HG03066 (cell line): Measurements from ENCODE around the gene R3HCC1L.
A peak's percentile ranks its signal among the peaks of the same experiment; 100 is the strongest.
"Not testable (repeated sequence)": the region's sequence is repeated elsewhere in the genome, so short reads cannot be mapped to it uniquely, and the experiment has no call there.

Experiments used
- ATAC-seq: cut with Tn5 transposase; IDR thresholded peaks from one replicate; pipeline ENCODE4 v1.9.1; 2021; ENCODE audit warnings: low read depth; ENCODE audit not compliant: unreplicated experiment

R3HCC1L gene

DNA sequence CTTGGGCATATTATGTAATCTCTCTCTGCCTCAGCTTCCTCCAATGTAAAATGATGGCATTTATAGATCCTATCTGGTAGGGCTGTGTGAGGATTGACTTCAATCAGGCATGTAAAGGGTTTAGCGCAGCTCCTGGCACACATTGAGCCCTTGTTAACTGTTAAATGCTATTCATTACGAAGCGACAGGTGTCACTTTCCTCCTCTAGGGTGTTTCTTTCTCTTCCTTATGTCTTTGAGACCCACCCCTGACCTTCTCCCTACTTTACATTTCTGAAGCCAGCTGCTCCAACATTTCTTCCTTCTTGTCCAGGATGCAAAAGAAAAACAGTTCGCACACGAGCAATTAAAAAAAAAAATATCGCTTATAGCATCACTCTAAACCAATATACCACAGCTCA lies 5.7 kb upstream of the R3HCC1L start:
- no peak for ATAC-seq

GRCh38 chr10:98131619-98132018 lies 2.8 kb upstream of the R3HCC1L start:
- ATAC-seq: no peak

GRCh38 chr10:98133075-98133752 lies 1.2 kb upstream of the R3HCC1L start:
- not testable (repeated sequence) for ATAC-seq

GRCh38 chr10:98134117-98134430 lies 383 bp upstream of the R3HCC1L start:
- no peak for ATAC-seq

DNA sequence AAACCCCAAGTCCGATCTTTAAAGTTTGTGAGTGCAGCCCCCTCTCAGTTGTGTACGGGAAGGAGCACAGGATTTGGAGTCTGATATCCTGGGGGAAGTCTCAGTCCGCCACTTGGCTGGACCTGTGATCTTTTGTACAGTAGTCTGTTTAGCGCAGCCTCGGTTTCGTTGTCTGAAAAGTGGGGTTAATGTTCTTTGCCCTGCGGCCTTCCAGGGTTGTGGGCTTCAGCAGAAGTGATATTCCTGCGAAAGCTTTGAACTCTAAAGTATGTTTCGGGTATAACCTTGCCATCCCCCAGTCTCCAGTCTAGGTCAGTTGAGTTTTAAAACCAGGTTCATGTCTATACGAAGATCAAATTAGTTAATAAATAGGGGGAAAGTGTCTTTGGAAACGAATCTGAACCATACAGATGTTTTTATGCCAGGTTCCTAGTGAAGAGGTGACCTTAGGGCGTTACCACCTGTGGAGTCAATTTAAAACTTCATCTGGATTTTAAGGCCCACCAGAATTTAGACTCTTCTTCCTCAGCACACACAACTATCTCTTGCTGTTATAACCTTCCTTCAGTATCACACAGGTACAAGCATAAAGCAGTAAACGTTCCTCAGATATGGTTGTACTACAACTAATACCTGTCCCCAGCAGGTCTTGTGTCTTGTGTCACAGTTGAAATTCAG lies 904 bp downstream of the R3HCC1L start:
- no peak for ATAC-seq

GRCh38 chr10:98136775-98137174 lies 2.3 kb downstream of the R3HCC1L start:
- not testable (repeated sequence) for ATAC-seq

DNA sequence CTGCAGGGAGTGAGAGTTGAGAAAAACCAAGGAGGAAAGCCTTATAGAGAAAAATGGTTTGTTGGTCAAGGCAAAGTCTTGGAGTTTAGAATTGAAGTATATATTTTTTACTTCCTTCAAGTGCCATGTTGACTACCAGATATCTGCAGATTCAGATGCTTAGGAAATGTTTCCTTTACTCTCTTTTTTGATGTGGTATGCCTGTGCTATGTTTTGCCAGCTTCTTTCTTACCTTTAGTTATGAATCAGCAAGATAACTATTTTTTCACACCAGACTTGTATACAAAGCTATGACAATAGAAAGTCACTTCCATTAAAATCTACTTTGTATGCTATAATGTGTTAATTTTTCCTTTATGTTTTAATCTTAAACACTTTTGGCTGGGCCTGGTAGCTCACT lies 3.6 kb downstream of the R3HCC1L start:
- no peak for ATAC-seq

DNA sequence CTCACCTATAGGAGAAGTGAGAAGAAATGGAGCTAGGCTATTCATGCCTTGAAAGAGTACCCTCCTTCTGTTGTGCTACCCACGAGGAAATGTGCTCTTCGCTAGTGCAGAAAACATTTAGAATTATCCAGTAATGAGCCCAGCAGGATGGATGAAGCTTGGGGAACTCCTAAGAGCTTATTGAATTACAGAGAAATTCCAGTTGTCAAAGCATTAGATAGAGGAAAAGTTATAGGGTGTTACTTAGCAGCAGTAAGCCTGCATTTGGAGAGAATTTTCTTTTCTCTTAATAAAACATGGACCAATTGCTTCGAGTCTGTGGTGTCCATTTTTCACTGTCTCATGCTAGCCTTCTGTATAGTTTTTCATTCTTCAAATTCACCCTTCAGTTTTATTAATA lies 5.0 kb downstream of the R3HCC1L start:
- ATAC-seq: no peak

- no peak for ATAC-seq
Measured at GRCh38 chr10:98141484-98142073, 7.1 kb downstream of the R3HCC1L start.

GRCh38 chr10:98144985-98145384 lies 10.5 kb downstream of the R3HCC1L start:
- ATAC-seq: no peak

DNA sequence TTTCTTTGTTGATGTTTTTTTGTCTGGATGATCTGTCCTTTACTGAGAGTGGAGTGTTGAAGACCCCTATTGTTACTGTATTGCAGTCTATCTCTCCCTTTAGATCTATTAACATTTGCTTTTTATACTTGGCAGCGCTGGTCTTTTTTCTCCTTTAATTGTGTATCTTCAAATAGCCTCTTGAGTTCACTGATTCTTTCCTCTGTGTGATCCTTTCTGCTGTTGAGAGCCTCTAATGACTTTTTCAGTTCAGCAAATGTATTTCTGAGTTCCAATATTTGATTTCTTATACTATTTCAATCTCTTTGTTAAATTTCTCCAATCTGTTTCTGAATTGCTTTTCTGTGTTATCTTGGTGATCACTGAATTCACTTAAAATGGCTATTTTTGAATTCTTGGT lies 15.4 kb downstream of the R3HCC1L start:
- ATAC-seq: no peak

DNA sequence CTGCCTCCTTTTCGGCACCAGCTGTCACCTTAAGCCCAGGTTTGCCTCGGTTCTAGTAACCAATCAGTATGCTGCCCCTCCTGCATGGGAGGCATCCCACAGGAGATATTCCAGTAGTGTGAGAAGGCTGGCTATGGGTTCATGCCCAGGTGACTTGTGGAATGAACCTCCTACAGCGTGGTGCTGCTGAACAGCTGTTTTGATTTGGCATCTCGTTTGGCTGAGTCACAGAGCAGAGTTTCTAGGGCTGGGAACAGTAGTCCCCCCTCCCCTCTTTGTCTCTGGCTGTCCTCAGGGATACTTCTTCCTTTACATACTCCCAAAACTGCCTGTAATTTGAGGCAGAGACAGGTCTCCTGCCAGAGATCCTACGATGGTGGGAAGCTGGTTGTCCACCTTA lies 16.1 kb downstream of the R3HCC1L start:
- no peak for ATAC-seq

DNA sequence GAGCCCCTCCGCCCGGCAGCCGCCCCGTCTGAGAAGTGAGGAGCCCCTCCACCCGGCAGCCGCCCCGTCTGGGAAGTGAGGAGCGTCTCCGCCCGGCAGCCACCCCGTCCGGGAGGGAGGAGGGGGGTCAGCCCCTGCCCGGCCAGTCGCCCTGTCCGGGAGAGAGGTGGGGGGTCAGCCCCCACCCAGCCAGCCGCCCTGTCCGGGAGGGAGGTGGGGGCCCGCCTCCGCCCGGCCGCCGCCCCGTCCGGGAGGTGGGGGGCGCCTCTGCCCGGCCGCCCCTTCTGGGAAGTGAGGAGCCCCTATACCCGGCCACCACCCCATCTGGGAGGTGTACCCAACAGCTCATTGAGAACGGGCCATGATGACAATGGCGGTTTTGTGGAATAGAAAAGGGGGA lies 18.3 kb downstream of the R3HCC1L start:
- ATAC-seq: not testable (repeated sequence)

GRCh38 chr10:98153213-98153958 lies 18.9 kb downstream of the R3HCC1L start:
- ATAC-seq: not testable (repeated sequence)

DNA sequence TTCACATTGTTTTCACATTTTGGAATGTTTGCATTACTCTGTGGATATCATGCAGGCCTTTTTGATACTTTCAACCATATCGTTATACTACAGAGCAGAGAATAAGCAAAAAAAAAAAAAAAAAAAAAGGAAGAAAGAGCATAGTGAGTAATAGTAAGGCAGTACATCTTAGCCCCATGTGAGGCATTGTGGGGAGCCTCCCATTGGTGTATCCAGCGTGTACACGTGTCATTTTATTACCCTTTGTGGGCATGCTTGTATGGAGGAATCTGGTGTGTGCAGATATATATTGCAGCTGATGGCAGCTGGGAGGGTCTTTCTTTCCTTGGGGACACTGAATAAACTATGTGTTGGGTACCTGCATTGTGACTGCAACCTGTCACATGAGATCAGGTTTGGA lies 19.6 kb downstream of the R3HCC1L start:
- no peak for ATAC-seq

GRCh38 chr10:98158576-98158975 lies 24.1 kb downstream of the R3HCC1L start:
- ATAC-seq: no peak

DNA sequence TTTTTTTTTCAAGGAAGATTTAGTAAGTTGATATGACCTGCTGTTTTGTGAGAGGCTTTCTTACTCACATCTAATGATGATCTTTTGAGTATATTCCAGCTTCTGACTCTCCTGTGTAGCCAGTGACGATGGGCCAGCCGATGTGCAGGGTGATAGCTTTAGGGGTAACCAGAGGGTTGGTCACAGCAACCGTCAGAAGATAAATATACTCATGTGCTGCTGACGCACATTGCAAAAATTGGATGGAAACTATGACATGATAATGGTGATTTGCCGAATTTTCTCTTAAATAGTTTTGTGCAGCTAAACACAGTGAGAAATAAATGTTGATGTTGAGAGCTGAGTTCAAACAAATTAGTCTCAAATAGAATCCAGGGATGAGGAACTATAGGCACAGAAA lies 29.5 kb downstream of the R3HCC1L start:
- ATAC-seq: no peak

DNA sequence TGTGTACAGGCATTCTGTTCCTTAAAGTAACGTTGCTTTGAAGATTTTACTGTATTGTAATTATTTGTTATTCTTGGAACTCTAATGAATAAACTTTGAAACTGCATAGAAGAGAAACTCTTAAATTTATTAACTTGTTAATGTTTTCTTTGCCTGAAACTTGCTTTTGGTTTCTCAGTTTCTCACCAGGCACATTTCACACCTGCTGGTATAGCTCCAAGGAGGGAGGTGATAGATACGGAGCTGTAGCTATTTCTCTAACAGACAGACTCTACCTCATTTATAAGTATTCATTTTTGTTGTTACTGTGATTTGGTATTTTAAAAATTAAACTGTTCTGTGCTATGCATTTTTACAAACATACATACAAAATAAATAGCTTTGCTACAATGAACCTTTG lies 32.7 kb downstream of the R3HCC1L start:
- peak; percentile 62 for ATAC-seq

- no peak for ATAC-seq
Measured at GRCh38 chr10:98168147-98168546, 33.7 kb downstream of the R3HCC1L start.

DNA sequence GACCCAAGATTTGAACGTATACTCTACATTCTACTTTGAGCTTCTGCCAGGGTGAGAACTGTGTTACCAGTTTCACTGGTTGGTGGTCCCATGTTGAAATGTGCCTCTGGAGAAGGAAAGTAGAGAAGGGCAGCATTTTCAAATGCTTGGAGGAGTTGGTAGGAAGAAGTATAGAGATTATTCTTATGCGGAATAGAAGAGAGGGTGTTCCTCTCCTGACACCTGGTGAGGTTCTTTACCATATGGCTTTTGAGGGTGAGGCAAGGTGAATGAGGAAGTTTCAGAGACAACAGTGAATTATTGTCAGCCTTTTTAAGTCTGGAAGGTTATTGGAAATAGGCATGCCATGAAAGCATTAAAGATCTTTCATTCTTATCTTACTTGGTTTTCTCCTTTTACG lies 34.3 kb downstream of the R3HCC1L start:
- no peak for ATAC-seq

DNA sequence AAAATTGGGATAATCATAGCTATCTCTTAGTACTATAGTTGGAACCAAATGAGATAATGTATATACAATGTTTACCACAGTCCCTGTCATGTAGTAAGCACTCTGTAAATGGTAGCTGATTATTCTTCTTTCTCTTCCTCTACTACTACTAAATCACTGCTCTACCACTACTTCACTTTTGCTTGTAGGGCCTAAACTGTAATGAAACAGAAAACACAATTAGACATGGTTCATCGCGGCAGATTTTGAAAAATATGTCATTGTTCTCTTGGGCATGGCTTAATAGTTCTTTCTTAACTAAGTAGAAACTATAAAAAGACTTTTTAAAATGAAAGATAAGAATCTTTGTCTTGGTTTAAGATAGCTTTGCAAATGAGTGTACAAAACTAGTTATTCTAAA lies 34.9 kb downstream of the R3HCC1L start:
- ATAC-seq: no peak
